Endothelial cell of umbilical vein (primary cell): ENCODE measurements around the gene AGT.

Experiments used
- EZH2 ChIP-seq: IDR thresholded peaks from 2 replicates; pipeline ENCODE4 v1.6.1; 2012; ENCODE audit warnings: borderline replicate concordance, low read depth, mild to moderate bottlenecking, moderate library complexity, low read length, inconsistent platforms; ENCODE audit not compliant: severe bottlenecking
- GATA2 ChIP-seq: IDR thresholded peaks from 2 replicates; pipeline ENCODE4 v1.7.0; 2011; ENCODE audit warnings: low read depth, mild to moderate bottlenecking, moderate library complexity, mixed read lengths, low read length; ENCODE audit not compliant: insufficient read length, insufficient read depth
- MYC ChIP-seq: IDR thresholded peaks from one replicate; pipeline ENCODE4 v1.6.1; 2011; ENCODE audit warnings: mild to moderate bottlenecking, low read depth, low read length
- POLR2A ChIP-seq: IDR thresholded peaks from 2 replicates; pipeline ENCODE4 v1.6.1; 2012; ENCODE audit warnings: low read depth, mild to moderate bottlenecking, control low read depth, low read length
- POLR2AphosphoS5 ChIP-seq: IDR thresholded peaks from 2 replicates; pipeline ENCODE4 v1.6.1; 2012; ENCODE audit warnings: low read depth, mild to moderate bottlenecking, control low read depth, low read length, moderate library complexity; ENCODE audit not compliant: insufficient read depth
- TF ChIP-seq, protein P1 (sequence below), 2 donors: IDR thresholded peaks; 1 replicate in 1 of 2; 2 replicates in 1 of 2; pipeline ENCODE4 v1.5.1; 2011; ENCODE audit warnings: low read length in 2 of 2, mild to moderate bottlenecking in 2 of 2, moderate library complexity in 2 of 2, control low read depth in 1 of 2, inconsistent platforms in 1 of 2, low read depth in 1 of 2; ENCODE audit not compliant: insufficient read depth in 1 of 2; ENCODE audit errors: extremely low read depth in 1 of 2
- TF ChIP-seq, protein P2 (sequence below): IDR thresholded peaks from 2 replicates; pipeline ENCODE4 v1.6.1; 2011; ENCODE audit not compliant: insufficient read depth, insufficient read length

DNA sequence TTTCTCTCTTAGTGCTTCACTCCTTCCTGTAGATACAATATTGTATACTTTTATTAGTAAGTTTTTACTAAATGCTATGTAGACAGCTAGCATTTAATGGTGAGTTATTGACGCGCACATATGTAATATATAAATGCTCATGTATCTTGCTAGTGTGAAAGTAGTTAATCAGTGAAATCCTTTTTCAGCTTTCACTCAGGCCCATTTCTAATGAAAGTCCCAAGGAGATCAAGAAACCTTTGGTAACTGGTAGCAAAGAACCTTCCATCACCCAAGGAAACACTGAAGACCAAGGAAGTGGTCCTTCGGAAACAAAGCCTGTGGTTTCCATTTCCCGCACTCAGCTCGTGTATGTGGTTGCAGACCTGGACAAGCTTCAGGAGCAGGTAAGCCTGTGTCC is 27.2 kb downstream of the AGT start:
- TF ChIP-seq, protein P1, sequence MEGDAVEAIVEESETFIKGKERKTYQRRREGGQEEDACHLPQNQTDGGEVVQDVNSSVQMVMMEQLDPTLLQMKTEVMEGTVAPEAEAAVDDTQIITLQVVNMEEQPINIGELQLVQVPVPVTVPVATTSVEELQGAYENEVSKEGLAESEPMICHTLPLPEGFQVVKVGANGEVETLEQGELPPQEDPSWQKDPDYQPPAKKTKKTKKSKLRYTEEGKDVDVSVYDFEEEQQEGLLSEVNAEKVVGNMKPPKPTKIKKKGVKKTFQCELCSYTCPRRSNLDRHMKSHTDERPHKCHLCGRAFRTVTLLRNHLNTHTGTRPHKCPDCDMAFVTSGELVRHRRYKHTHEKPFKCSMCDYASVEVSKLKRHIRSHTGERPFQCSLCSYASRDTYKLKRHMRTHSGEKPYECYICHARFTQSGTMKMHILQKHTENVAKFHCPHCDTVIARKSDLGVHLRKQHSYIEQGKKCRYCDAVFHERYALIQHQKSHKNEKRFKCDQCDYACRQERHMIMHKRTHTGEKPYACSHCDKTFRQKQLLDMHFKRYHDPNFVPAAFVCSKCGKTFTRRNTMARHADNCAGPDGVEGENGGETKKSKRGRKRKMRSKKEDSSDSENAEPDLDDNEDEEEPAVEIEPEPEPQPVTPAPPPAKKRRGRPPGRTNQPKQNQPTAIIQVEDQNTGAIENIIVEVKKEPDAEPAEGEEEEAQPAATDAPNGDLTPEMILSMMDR (IDR thresholded peaks at IDR 0.05; ENCODE audit: extremely low read depth in 1 of 2, insufficient read depth in 1 of 2, low read depth in 1 of 2, low read length in 2 of 2) = no peak
- no peak for TF ChIP-seq POLR2AphosphoS5
- TF ChIP-seq, protein P2, sequence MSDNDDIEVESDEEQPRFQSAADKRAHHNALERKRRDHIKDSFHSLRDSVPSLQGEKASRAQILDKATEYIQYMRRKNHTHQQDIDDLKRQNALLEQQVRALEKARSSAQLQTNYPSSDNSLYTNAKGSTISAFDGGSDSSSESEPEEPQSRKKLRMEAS = no peak
- TF ChIP-seq POLR2A = no peak
- TF ChIP-seq EZH2 = no peak
- TF ChIP-seq MYC = no peak
- no peak for TF ChIP-seq GATA2
